Measurements from ENCODE around the gene LYPD6B. TPM values are rescaled to one million over a fixed set of nuclear protein-coding genes. Genes with fewer than 3 reads are reported as not detected.

The LYPD6B gene
- total and polyA plus RNA-seq, 9 donors, result 0.17 to 17.0 (median 1.2) TPM; not detected in 2

- TF ChIP-seq POLR2A (IDR thresholded peaks at IDR 0.05) (no peak), EP300 (IDR thresholded peaks at IDR 0.05) (no peak)
- TF ChIP-seq, protein P1, sequence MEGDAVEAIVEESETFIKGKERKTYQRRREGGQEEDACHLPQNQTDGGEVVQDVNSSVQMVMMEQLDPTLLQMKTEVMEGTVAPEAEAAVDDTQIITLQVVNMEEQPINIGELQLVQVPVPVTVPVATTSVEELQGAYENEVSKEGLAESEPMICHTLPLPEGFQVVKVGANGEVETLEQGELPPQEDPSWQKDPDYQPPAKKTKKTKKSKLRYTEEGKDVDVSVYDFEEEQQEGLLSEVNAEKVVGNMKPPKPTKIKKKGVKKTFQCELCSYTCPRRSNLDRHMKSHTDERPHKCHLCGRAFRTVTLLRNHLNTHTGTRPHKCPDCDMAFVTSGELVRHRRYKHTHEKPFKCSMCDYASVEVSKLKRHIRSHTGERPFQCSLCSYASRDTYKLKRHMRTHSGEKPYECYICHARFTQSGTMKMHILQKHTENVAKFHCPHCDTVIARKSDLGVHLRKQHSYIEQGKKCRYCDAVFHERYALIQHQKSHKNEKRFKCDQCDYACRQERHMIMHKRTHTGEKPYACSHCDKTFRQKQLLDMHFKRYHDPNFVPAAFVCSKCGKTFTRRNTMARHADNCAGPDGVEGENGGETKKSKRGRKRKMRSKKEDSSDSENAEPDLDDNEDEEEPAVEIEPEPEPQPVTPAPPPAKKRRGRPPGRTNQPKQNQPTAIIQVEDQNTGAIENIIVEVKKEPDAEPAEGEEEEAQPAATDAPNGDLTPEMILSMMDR (IDR thresholded peaks at IDR 0.05), result no peak
Measured at GRCh38 chr2:149145314-149146295, 107.1 kb downstream of the LYPD6B start.

DNA sequence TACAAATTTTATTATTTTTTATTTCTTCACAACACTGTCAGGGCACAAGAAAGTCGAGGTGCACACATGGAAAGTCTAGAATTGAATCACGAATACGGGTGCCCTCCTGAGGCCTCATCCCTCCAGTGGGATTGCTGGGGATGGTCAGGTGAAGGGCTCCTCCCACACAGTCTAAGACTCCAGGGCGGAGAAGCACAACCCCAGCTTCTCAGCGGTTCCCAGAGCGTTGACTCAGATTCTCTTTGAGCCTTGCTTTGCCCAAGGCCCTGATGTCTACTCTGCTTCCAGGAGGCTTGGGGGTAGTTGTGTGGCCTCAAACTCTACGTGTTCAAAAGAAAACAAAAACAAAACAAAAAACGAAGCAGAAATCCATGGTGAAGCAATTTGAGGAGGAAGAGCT, 108.4 kb downstream of the LYPD6B start:
- H3K4me1 ChIP-seq (ENCODE audit: insufficient read depth), result no peaks in the 10 kb centered on the region
- no peak overlapping the region for H3K4me3 ChIP-seq
- no peak for DNase-seq
- intact Hi-C loops (cut with DNase I), result no loop called here
- no peaks in the 10 kb centered on the region for H3K9me3 ChIP-seq
- WGBS, 3 donors, result 71 to 82% (median 80%) methylated on average over 8 of the region's 8 CpGs
- H3K27ac ChIP-seq, result no peak overlapping the region
- no peaks in the 10 kb centered on the region for H3K27me3 ChIP-seq
- no peak for TF ChIP-seq POLR2A (IDR thresholded peaks at IDR 0.05)
- TF ChIP-seq, protein P1 (IDR thresholded peaks at IDR 0.05), result no peak
- no peak for TF ChIP-seq EP300 (IDR thresholded peaks at IDR 0.05)
- no peaks in the 10 kb centered on the region for H3K36me3 ChIP-seq

More at GRCh38 chr2:149145314-149146295, 107.1 kb downstream of the LYPD6B start:
- H3K27ac ChIP-seq, result no peak overlapping the region
- H3K4me3 ChIP-seq, result no peak overlapping the region
- WGBS, 3 donors, result 63 to 72% (median 70%) methylated on average over 10 of the region's 10 CpGs
- no peaks in the 10 kb centered on the region for H3K4me1 ChIP-seq (ENCODE audit: insufficient read depth)
- DNase-seq, result no peak
- H3K9me3 ChIP-seq, result no peaks in the 10 kb centered on the region
- H3K27me3 ChIP-seq, result no peaks in the 10 kb centered on the region
- no peaks in the 10 kb centered on the region for H3K36me3 ChIP-seq
- intact Hi-C loops (cut with DNase I), result no loop called here

GRCh38 chr2:149148194-149149006, 109.9 kb downstream of the LYPD6B start:
- TF ChIP-seq EP300 (IDR thresholded peaks at IDR 0.05) (no peak), POLR2A (IDR thresholded peaks at IDR 0.05) (no peak)
- TF ChIP-seq, protein P1 (IDR thresholded peaks at IDR 0.05), result no peak
- no peak for DNase-seq
- Histone ChIP-seq H3K4me1 (ENCODE audit: insufficient read depth) (no peaks in the 10 kb centered on the region), H3K9me3 (no peaks in the 10 kb centered on the region), H3K4me3 (no peak overlapping the region), H3K36me3 (no peaks in the 10 kb centered on the region), H3K27me3 (no peaks in the 10 kb centered on the region), H3K27ac (no peak overlapping the region)
- WGBS, 3 donors, result 38 to 41% (median 39%) methylated on average over 6 of the region's 6 CpGs
- intact Hi-C loops (cut with DNase I), result no loop called here

DNA sequence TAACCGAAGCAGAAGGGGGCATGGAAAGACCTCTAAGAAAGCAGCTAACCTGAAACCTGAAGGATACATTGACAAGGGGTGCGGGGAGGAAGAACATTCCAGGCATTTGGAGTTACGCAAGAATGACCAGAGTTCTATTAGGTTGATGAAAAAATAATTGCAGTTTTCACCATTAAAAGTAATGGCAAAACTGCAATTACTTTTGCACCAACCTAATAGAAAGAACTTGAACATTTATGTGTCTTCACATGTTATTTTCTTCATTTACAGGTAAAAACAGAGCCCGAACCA, 110.5 kb downstream of the LYPD6B start:
- 87 to 93% (median 88%) methylated on average over 4 of the region's 4 CpGs for WGBS, 3 donors
- intact Hi-C loops (cut with DNase I), result no loop called here
- no peak for TF ChIP-seq EP300 (IDR thresholded peaks at IDR 0.05)
- TF ChIP-seq, protein P1 (IDR thresholded peaks at IDR 0.05), result no peak
- TF ChIP-seq POLR2A (IDR thresholded peaks at IDR 0.05), result no peak
- Histone ChIP-seq H3K36me3 (no peaks in the 10 kb centered on the region), H3K27me3 (no peaks in the 10 kb centered on the region), H3K27ac (no peak overlapping the region), H3K9me3 (no peaks in the 10 kb centered on the region), H3K4me1 (ENCODE audit: insufficient read depth) (no peaks in the 10 kb centered on the region), H3K4me3 (no peak overlapping the region)
- no peak for DNase-seq

Measured in ovary (tissue), 9 donors.